Stimulated activated CD8-positive, alpha-beta memory T cell treated with anti-CD3 and anti-CD28 coated beads, Interleukin-4, amount 100 ng/mL, for 4 hours (primary cell): Measurements from ENCODE around the gene A3GALT2.

ENCODE experiments used
- DNase-seq, 2 donors: peaks; one replicate each; pipeline ENCODE4 v3.0.0-alpha.2; 2020; ENCODE audit warnings: low read depth in 2 of 2, low spot score in 1 of 2

A3GALT2 gene

DNA sequence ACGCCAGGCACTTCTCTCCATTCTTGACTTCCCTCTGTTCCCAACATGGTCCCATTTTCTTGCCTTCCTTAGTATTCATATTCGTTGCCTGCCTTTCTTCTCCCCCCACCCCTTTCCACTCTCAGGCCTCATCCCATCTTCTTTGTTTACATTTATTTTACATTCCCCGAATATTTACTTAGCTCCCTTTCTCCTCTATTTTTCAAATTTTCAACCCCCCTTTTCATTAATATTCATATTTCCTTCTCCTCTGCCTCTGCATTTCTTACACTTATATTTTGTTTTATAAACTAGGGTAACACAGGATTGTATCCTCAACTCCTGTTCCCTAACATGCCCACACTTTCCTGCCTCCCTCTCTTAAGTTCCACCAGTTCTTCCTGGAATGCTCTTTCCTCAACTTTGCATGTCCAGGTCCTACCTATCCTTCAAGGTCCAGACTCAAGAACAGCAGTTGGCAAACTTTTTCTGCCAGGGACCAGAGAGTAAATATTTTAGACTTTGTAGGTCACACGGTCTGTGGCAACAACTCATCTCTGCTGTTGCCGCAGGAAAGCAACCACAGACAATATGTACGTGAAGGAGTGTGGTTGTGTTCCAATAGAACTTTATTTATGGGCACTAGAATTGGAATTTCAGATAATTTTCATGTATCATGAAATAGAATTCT is 29.8 kb upstream of the A3GALT2 start:
- no peak for DNase-seq

DNA sequence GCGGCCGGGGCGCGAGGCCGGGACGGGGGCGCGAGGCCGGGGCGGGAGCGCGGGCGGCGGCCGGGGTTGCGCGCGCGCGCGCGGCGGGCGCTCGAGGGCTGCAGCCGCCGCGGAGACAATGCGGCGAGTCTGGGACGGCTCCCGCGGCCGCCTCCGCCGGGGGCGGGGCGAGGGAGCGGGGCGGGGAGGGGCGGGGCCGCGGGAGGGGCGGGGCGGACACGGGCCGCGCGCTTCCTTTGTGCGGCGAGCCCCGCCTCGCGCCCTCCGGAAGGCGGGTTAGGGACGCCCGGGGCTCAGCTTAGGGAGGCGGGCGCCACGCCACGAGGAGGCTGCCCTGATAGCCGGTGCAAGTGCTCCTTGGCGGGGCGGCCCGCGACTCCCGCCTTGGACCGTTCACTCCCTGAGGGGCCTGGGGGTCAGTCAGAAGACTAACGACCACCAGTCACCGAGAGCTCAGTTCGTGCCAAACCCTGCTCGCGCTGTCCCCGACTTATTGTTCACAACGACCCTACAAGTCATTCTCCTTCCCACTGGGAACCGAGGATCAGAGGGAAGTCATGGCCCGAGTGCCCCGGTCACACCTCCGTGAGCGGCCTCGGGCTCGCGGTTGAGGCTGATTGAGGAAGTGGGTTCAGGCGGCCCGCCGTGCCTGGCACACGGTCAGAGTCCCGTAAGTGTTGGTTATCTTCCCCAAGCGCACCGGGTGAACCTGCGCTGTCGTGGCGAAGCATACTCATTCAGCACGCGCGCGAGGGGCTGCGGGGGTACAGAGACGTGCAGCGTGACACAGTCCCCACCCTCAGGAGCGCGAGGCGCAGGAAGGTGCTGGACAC is 29.1 kb upstream of the A3GALT2 start:
- DNase-seq = peak; percentile 33 to 63

DNA sequence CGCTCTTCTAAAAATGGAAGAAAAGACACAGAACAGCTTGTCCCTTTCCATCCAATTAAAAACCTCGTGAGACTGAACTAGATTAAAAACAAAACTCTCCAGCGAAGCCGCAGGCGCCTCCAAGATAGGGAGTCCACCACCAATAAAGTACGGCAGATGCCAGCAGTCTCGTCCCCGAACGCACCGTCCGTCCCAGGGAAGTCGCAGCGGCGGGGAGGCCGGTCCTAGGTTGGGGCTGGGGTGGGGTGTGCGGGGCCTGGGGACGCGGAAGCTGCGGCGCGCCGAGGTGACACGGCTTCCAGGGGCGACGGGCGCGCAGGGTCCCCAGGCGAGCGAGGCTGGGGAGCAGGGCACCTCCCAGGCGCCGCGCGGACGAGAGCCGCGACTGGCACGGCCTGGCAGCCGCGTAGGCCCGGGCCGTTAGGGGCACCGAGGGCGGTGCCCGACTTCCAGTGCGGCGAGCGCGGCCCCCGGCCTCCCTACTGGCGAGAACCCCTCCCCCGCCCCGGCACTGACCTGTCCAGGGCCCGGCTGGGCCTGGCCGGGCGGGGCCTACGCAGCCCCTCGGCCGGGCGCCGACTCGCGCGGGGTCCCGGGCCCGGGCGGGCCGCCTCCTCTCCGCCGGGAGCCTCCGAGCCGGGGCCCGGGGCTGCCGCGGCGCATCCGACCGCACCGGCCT is 28.3 kb upstream of the A3GALT2 start:
- DNase-seq = peak in 1 of 2 donors; percentile 16

DNA sequence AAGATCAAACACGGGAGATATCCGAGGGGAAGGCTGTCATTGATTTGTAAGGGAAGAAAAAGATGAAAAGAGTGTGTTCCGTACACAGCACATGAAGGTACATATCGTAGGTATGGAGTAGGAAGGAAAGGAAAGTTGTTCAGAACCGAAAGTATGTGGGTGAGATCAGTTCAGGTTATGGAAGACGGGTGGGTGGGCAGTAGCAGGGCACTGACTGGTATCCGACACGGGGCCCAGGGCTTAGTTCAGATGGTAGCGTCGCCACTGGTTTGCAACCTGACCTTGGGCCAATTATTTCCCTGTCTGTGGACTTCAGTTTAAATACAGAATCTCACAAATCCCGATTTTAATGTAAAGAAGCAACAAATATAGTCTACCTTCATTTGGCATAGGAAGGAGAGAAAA is 27.8 kb upstream of the A3GALT2 start:
- no peak for DNase-seq

DNA sequence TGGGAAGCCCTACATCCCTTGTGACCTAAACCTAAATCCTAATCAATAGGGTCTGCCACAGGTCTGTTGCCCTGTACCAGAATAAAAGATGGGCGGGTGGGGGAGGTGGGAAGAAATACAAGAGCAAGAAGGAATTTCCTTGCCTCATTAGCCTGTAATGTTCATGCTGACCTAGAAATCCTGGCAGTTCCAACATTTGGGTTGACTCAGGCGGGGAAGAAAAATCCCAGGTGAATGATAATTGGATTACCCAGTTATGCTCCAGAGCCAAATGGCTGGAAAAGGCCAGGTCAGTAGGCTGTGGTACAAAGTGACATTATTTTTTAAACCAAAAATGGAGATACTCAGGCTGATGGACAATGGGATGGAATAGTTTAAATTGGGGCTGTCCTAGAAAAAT is 27.3 kb upstream of the A3GALT2 start:
- no peak for DNase-seq

DNA sequence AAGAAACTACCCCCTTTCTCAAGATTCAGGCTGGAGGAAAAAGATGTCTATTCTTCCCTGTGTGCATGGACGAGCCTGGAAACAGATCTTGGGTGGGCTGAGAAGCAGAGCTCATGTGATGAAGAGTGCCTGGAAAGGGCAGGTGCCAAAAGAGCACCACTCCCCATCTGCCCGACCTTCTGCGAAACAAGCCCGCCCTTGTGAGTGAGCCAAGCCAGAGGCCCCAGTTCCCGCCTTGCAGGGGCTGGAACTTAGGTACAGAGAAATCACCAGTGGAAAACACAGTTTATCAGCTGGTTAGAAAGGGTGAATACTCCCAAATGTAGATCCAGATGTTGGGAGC is 26.7 kb upstream of the A3GALT2 start:
- no peak for DNase-seq

DNA sequence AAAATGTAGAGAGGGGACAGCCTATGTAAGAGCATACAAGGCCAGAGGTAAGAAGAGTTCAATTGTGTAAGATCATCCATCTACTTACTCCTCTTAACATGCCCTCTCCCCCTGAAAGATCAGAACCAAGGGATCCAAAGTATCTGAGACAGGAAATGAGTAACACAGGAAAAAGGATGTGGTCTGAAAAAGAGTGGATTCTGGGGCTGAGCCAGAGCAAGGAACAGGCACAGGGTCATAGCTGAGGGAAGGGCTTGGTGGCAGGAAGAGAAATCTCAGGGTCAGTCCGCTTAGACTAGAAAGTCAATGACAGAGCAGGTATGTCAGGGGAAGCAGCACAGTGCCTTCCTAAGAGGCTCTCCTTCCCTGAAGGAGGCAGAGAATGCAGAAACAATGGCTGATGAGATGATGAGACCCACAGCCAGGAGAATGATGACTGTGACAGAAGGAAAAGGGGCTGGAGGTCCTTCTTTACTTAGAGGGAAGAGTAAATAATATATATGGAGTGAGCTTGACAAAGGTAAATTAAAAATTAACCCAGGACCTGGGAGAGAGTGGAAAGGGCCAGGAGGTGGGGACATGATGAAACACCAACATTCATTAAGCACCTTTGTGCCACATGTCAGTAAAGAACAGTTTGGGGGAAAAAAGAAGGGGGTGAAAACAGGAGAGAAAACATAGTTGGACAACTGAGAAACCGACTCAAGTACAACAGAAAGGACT is 26.2 kb upstream of the A3GALT2 start:
- no peak for DNase-seq

DNA sequence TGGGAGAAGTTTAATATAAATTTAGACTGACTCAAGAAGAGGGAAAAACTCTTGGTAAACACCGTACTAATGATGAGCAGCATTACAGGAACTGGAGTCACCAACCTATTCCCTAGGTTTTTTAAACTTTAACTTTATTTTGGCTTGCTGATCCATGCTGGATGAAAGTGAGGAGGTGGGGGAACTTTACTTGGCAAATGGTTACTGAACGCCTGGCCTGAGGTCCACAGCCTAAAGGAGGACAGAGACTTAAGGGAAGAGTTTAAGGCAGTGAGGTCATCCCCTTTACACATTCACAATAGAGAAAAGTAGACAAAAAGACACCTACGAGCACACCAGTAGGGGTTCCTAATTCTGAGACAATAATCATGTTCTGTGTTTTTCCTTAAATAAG is 25.6 kb upstream of the A3GALT2 start:
- DNase-seq = no peak

DNA sequence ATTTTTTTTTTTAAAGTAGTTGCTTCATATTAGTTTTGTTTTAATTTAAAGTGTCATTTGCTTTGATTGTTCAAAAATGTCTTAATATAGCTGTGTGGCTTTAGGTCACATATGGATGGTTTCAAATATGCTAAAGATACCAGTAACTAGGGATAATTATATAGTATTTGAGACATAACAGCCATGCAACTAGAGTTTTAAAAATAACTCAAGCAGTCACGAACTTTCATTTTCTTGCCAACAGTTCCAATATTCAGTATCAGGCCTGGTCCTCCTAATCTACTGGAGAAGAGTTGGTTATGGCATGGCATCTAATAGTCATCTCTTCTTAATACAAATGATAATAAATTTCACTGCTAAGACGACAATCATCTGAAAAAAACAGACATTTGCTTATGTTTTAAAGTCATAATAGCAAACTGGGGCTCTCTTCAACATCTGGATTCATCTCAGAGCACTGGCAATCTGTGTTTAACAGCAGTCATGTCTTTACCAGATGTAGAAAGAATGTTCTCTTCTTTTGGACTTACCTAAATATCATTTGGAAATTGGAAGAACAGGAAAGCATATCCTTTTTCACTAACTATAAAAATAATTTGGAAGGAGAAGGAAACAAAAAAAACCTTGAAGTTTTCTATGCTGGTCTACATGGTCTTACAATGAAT is 24.1 kb upstream of the A3GALT2 start:
- DNase-seq = no peak

DNA sequence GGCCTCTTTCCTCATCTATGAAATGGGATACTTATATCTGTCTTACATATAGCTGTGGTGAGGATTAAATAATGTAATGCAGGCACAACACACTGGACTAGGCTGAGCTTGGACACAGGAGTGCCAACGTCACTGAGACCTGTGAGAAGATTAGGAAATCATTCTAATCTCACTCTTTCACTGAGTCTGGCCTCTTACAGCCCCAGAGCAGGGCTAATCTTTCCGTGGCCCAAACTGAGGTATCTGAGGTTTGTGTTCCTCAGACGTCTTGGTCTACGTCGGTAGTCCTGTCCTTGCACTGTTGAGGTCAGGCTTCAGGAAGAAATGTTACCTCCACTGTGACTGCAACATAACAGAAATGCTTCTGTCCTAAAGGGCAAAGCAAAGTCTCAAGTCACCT is 22.6 kb upstream of the A3GALT2 start:
- no peak for DNase-seq

DNA sequence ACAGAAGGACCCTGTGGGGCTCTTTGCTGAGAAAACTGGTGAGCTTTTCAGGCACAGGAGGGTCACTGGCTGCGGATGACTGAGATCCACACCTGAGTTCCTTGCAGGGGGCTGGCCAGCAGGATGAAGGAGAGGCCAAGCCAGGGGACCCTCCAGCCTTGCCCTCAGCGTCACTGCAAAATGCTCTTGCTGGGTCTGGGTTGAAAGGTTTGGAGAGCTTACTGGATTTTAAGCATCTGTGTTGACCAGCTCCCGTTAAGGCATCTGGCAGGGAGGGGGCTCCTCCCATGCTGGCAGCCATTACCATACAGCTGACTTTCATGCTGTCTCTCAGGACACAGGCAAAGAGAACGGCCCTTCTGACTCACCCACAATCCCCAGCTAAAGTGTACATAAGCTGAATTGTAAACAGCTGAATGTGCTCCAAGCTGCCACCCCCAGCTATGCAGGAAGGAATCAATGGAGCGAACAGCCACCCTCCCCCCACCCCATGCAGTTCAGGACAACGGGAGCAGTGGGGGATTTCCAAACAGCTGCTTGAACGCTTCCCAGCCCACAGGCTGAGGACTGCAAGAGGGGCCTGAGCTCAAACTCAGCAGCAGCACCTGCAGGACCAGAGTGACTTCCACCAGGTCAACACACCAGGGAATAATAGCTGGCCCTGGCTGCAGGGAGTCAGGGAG is 21.3 kb upstream of the A3GALT2 start:
- DNase-seq = no peak

DNA sequence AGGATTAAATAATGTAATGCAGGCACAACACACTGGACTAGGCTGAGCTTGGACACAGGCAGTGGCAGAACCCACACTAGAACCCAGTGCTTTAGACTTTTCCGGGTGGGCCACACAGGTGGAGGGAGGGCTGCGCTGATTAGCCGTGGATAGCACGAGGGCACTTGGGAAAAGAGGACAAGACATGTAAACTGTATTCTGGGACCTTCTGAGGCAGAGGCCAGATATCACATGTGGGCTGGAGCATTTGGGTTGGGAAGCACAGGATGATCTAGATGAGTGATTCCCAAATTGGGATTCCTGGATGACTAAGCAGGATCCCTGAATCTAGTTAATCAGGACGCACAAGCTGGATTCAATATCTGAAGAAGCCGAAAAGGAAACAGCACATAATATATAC is 20.3 kb upstream of the A3GALT2 start:
- no peak for DNase-seq

DNA sequence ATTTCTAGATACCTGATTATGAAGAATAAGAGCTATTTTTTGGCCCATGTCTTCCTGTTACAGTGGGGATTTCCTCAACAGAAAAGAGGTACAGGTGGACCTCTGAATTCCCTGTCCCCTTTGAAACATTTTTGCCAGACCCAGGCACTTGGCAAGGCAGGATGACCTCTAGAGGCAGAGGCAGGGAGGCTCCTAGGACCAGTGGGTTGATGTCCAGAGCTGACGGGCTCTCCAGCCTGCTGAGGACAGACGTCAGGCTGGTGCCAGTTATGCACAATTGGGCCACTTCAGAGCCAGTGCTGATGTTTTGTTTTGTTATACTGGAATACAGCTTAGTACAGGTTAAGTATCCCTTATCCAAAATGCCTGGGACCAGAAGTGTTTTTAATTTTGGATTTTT is 18.5 kb upstream of the A3GALT2 start:
- no peak for DNase-seq

DNA sequence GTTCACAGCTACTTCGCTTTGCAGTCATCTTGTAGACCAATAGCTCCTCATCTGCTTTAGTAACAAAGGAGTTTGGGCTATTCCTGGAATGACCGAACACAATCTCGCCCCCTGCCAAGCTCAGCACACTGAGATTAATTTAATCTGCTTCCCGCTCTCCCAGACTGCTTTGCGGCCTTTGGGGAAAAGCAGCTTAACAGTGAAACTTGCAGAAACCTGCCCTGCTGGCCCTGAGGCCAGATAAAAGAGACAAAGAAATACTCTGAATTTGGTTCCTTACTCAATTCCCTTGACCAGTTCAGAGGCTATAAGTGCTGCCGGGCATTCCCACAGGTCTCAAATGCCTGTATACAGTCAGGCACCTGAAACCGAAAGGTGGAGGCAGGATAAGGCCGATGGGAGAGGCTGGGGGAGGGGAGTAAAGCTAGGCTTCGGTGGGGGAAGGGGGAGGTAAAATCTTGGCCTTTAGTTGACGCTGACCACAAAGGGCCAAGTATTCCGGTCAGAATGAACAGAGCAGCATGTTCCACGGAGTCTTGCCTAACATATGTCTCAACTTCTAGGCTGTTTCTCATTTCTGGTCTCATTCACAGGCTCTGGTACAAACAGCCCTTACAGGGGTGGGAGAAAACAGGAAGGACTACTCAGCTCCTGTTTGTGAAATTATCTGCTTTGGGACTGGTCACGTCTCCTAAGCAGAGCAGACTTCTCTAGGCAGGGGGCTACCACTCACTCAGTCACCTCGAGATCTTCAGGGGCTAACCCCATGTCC is 17.7 kb upstream of the A3GALT2 start:
- no peak for DNase-seq

DNA sequence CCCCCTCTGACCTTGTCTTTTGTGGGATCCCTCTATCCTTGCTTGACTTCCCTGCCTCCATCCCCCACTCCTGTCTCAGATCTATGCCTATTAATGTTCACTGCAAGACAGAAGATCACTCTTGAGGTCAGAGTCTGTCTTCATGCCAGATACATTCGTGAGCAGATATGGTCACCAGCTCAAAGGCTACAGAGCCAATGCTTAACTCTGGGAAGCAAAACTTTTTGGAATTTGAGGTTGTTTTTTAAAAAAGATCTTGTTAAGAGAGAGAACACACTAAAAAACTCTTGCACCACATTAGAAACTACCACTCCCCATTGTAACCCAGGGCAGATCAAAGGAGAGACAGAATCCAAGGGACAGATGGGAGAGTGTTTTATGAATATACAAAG is 17.1 kb upstream of the A3GALT2 start:
- DNase-seq = no peak

DNA sequence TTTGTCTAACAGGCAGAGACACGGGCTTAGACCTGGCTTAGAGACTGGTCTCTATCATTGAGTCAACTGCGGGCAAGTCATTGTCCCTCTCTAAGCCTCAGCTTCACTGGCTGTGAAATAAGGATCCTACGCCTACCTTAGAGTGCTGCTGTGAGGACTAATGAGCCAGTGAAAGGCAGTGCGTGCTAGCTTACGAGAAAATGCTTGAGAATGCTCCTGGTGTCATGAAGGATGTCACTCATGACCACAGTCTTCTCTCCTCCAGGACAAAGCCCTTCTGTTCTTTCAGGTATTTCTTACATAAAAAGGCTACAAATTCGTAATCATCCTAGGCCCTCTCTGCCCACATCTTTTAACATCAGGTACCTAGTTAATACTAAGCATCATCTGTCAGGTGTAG is 16.5 kb upstream of the A3GALT2 start:
- no peak for DNase-seq

DNA sequence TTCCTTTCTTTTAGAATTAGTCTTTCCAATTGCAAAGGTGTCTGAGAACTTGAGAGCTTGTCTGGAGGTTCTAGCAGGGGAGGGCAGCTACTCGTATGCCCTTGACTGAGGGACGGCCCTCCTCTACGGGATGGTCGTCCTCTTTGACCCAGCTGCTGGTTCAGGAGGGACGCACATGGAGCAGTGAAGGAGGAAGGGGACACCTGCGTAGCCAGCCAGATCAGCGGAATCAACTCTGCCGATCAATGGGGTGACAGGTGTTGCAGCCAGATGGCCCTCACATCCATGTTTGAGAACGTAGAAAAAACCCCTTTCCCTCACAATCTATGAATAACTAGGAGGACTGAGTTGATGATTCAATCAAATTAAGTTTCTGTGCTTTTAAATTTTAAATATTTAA is 15.7 kb upstream of the A3GALT2 start:
- DNase-seq = no peak

DNA sequence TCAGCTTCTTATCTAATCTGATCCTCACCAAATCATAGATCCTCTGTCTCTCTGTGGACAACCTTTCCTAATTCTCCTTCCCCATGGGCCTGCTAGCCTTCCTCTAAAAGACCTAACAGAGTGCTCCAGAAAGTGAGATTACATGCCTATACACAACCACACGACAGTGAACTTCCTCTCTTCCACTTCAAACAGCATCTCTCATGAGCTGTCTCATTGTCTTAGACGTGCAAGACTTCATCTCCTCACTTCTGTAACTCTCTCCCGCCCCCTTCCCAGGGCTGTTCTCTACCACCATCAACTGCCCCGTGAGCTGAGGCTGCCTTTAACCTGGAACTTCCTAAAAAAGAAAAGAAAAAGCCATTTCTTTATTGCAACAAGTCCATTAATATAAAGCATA is 14.1 kb upstream of the A3GALT2 start:
- DNase-seq = no peak

DNA sequence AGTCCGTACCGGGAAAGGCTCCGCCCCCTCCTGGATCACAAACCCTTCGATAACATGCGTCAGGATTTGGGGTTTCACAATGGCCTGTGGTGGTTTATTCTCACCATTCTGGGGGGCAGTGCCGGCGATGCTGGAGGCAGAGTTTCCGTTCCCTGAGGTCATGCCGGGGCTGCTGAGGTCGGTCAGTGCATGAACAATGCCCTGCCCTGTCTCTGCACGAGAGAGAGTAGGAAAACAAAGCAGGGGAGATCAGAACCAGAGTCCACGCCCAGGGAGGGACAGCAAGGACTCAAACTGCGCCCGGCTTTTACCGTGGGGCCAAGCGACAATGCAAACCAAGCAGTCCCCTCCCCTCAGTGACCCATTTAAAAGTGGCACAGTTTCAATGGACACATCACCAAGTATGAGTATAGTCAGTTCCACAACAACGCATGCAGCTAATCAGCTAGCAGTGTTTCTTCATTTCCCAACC is 13.2 kb upstream of the A3GALT2 start:
- no peak for DNase-seq

DNA sequence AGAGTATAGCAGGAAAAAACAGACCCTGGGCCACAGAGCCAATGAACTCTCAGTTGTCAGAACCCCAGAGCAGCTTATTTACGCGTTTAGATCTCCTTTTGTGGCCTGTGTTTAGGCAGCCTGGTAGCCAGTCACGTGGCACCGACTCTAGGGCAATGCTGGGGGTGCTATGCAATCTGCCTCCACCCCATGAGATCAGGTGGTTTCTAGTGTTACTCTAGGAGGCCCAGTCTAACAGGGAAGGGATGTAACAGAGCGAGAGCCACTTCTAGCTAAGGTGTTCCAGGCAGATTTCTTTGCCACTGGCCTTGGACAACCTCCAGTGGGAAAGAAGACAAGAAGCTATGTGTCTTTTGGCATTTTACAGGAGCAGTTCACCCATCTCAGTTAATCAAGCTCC is 12.0 kb upstream of the A3GALT2 start:
- DNase-seq = no peak
